AG10803 (cell line): Measurements from ENCODE around the gene CTBP2.

Experiments
- DNase-seq: peaks from one replicate; pipeline ENCODE4 v3.0.0; 2010; ENCODE audit warnings: low read depth
- H3K4me3 ChIP-seq: 2 replicates; pipeline ENCODE4 v1.5.1; 2011; ENCODE audit warnings: mild to moderate bottlenecking, low read length, control low read depth
- CTCF ChIP-seq: conservative IDR thresholded peaks from 2 replicates; pipeline ENCODE4 v1.5.1; 2011; ENCODE audit warnings: mild to moderate bottlenecking, low read length, control low read depth, inconsistent platforms

CTBP2 gene

GRCh38 chr10:125157505-125157904, 2.9 kb downstream of the CTBP2 start:
- DNase-seq: peak; percentile 14
- TF ChIP-seq CTCF: no peak
- H3K4me3 ChIP-seq: peak overlapping the region; percentile 65

GRCh38 chr10:125156739-125157480, 3.5 kb downstream of the CTBP2 start:
- H3K4me3 ChIP-seq: peak overlapping the region; percentile 65
- no peak for TF ChIP-seq CTCF
- no peak for DNase-seq

GRCh38 chr10:125156196-125156595, 4.2 kb downstream of the CTBP2 start:
- DNase-seq: no peak
- TF ChIP-seq CTCF: no peak

GRCh38 chr10:125155101-125155500, 5.3 kb downstream of the CTBP2 start:
- no peak for TF ChIP-seq CTCF
- peak overlapping the region; percentile 39 for H3K4me3 ChIP-seq
- DNase-seq: peak; percentile 44

More at GRCh38 chr10:125156196-125156595, 4.2 kb downstream of the CTBP2 start:
- H3K4me3 ChIP-seq: no peak overlapping the region

GRCh38 chr10:125154529-125154928, 5.8 kb downstream of the CTBP2 start:
- no peak for DNase-seq
- no peak for TF ChIP-seq CTCF
- H3K4me3 ChIP-seq: peak overlapping the region; percentile 39

- peak; percentile 45 for DNase-seq
- no peak for TF ChIP-seq CTCF
- no peak overlapping the region for H3K4me3 ChIP-seq
These were observed 6.5 kb downstream of the CTBP2 start for GRCh38 chr10:125153703-125154490.
